Measurements from ENCODE around the gene PHC3.

The PHC3 gene

DNA sequence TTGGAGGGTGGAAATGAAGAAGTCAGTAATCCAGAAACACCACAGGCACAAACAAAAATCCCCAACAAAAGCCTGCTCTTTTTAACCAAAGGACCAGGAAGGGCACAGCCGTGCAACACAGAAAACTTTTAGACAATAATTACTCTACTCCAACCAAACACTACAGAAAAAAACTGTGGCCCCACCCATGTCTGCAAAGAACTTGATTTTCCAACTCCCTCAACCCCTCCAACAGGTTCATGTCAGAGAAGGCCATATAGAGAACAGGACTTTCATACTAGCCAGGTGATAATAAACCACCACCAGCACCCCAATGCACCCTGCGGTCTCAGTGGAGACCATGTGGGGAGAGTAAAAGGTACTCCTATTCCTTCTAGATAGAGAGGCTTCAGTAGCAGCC lies 16.8 kb downstream of the PHC3 start:
- CTCF ChIA-PET, result no interaction called here
- POLR2A ChIA-PET (ENCODE audit: low non-redundant PET), result no interaction called here
- TF ChIP-seq, protein P1, sequence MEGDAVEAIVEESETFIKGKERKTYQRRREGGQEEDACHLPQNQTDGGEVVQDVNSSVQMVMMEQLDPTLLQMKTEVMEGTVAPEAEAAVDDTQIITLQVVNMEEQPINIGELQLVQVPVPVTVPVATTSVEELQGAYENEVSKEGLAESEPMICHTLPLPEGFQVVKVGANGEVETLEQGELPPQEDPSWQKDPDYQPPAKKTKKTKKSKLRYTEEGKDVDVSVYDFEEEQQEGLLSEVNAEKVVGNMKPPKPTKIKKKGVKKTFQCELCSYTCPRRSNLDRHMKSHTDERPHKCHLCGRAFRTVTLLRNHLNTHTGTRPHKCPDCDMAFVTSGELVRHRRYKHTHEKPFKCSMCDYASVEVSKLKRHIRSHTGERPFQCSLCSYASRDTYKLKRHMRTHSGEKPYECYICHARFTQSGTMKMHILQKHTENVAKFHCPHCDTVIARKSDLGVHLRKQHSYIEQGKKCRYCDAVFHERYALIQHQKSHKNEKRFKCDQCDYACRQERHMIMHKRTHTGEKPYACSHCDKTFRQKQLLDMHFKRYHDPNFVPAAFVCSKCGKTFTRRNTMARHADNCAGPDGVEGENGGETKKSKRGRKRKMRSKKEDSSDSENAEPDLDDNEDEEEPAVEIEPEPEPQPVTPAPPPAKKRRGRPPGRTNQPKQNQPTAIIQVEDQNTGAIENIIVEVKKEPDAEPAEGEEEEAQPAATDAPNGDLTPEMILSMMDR (conservative IDR thresholded peaks at IDR 0.05; ENCODE audit: low read depth), result no peak
- no peak for DNase-seq (ENCODE audit: low spot score)
- H3K27ac ChIP-seq, result no peak overlapping the region

DNA sequence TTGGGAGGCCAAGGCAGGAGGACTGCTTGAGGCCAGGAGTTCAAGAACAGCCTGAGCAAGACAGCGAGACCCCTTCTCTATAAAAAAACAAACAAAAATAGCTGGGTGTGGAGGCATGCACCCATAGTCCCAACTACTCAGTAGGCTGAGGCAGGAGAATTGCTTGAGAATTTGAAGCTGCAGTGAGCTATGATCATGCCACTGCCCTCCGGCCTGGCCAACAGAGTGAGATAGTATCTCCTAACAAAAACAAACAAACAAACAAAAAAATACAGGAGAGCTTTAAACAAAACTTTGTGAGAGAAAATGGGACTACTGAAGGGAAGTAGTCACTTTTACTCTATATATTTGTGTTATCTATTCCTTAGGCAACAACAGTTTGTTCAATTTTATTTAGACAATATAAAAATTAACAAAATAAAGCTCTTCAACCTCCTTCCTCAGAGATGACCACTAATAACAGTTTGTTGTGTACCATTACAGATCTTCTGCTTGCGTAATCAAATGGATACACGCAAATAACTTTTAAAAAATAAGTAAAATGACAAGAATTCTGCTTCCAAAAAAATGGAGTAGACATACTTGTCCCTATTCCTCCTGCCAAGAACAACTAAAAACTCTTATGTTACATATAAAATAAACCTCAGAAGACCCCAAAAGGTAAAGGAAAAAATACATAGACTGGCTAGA lies 17.4 kb downstream of the PHC3 start:
- ChIA-PET CTCF (interaction anchor here (0.7 kb wide), 1 partner anchor 57 kb away, joined by 3 read pairs; no protein-coding TSS in a partner anchor), POLR2A (ENCODE audit: low non-redundant PET) (no interaction called here)
- TF ChIP-seq, protein P1 (conservative IDR thresholded peaks at IDR 0.05; ENCODE audit: low read depth), result no peak
- H3K27ac ChIP-seq, result no peak overlapping the region
- no peak for DNase-seq (ENCODE audit: low spot score)

DNA sequence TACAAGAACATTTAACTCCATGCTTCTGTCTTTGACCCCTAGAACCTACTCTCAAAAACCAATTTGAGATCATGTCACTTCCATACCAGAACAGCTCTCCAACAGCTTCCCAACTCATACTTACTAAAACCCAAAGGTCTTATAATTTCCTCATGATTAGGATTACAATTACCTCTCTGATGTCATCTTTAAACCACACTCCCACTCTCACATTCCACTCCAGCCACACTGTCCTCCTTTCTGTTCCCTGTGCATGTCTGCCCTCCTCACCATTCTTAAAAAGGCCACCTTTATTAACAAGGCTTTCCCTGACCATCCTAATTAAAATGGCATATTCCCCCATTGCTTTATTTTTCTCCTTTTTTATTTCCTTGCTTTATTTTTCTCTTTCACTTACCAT lies 18.9 kb downstream of the PHC3 start:
- no peak for DNase-seq (ENCODE audit: low spot score)
- TF ChIP-seq, protein P1 (conservative IDR thresholded peaks at IDR 0.05; ENCODE audit: low read depth), result no peak
- ChIA-PET CTCF (interaction anchor here (0.7 kb wide), 1 partner anchor 87 kb away, joined by 3 read pairs; no protein-coding TSS in a partner anchor), POLR2A (ENCODE audit: low non-redundant PET) (no interaction called here)
- no peak overlapping the region for H3K27ac ChIP-seq

DNA sequence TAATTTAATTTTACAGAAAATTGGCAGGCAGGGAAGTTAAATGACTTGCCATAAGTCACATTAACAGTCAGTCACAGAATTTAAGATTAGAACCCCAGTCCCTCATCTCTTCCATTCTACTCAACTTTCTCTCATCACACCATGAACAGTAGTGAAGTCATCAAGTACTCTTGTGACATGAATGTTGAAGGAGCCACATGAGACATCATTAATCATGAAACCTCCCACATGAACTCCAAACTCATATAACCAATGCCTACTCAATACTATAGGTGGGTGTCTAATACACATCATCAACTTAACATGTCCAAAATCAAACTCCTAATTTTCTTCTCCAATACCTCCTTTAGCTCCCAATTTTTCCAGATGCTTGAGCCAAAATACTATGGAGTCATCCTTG lies 19.5 kb downstream of the PHC3 start:
- CTCF ChIA-PET, result no interaction called here
- POLR2A ChIA-PET (ENCODE audit: low non-redundant PET), result no interaction called here
- no peak overlapping the region for H3K27ac ChIP-seq
- DNase-seq (ENCODE audit: low spot score), result no peak
- TF ChIP-seq, protein P1 (conservative IDR thresholded peaks at IDR 0.05; ENCODE audit: low read depth), result no peak

DNA sequence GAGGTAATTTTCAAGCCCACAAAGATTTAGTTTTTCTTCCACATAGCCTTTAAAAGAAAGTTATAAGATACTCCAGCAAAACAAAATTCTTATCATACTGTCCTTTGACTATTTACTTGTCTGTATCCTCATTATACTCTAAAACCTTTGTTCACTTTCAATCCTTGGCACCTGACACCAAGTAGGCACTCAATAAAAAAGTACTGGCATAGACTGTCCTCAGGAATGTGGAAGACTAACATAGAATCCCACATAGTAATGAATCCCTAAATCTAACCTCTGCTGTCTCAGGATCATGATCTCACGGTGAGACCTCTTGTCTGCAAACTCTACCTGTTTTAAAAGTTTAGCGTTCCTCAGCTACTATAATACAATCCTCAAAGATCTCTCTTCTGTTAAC lies 21.6 kb downstream of the PHC3 start:
- ChIA-PET CTCF (no interaction called here), POLR2A (ENCODE audit: low non-redundant PET) (no interaction called here)
- no peak for DNase-seq (ENCODE audit: low spot score)
- no peak overlapping the region for H3K27ac ChIP-seq
- TF ChIP-seq, protein P1 (conservative IDR thresholded peaks at IDR 0.05; ENCODE audit: low read depth), result no peak

DNA sequence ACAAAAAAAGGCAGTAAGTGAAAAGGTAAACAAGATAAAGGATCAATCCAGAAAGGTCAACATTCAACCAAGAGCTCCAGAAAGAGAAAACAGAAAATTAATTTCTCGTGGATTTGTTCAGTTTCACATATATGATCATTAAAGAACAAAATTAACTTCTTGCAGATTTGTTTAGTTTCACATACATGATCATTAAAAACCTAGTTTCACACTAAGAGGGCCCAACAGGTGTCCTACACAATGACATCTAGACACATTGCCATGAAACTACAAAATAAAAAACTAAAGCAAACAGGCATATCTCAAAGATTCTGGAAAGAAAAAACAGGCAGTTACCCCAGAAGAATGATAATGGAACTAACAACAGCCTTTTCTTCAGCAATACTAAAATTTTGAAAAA lies 22.1 kb downstream of the PHC3 start:
- CTCF ChIA-PET, result no interaction called here
- DNase-seq (ENCODE audit: low spot score), result no peak
- H3K27ac ChIP-seq, result no peak overlapping the region
- POLR2A ChIA-PET (ENCODE audit: low non-redundant PET), result no interaction called here
- TF ChIP-seq, protein P1 (conservative IDR thresholded peaks at IDR 0.05; ENCODE audit: low read depth), result no peak

Measured in RWPE1 (cell line).